Ovary (tissue), 3 donors: ENCODE data around the gene GLB1L2.

Experiments used
- CTCF ChIP-seq, 3 donors: fragments of 450-650 bp in 2 of 3; fragments of 200-600 bp in 1 of 3; IDR thresholded peaks; one replicate each; pipeline versions ENCODE4 v1.5.1 to v1.8.0; 2016 to 2022; ENCODE audit warnings: antibody characterized with exemption in 3 of 3, mild to moderate bottlenecking in 1 of 3
- EP300 ChIP-seq: sonication (generic); formaldehyde crosslinking; IDR thresholded peaks from one replicate; pipeline ENCODE4 v1.6.1; 2017; ENCODE audit warnings: antibody characterized with exemption
- donor health status: DM: no; HTN: no; CAD: no.

GRCh38 chr11:134372536-134372935, 40.7 kb downstream of the GLB1L2 start:
- TF ChIP-seq CTCF (IDR thresholded peaks at IDR 0.05) (no peak), EP300 (no peak)
